Neural crest cell (in vitro differentiated cells): ENCODE measurements around the gene MTMR3. TPM values are rescaled to one million over a fixed set of nuclear protein-coding genes. Genes with fewer than 3 reads are reported as not detected.

Source experiments
- DNase-seq: peaks from one replicate; pipeline ENCODE4 v3.0.0; 2021; ENCODE audit warnings: low read depth, mixed read lengths, low spot score
- H3K27ac Mint-ChIP-seq: one replicate; pipeline ENCODE4 v1.8.0; 2021; ENCODE audit warnings: mild to moderate bottlenecking, mixed read lengths; ENCODE audit not compliant: unreplicated experiment
- H3K27me3 Mint-ChIP-seq: 2 replicates; pipeline ENCODE4 v1.8.0; 2021; ENCODE audit warnings: low read depth, mild to moderate bottlenecking, mixed read lengths
- H3K36me3 Mint-ChIP-seq: 2 replicates; pipeline ENCODE4 v1.8.0; 2021; ENCODE audit warnings: low read depth, mild to moderate bottlenecking, mixed read lengths
- H3K4me1 Mint-ChIP-seq: 2 replicates; pipeline ENCODE4 v1.8.0; 2021; ENCODE audit warnings: mixed read lengths
- H3K4me3 Mint-ChIP-seq: one replicate; pipeline ENCODE4 v1.8.0; 2021; ENCODE audit warnings: mild to moderate bottlenecking, mixed read lengths
- H3K9me3 Mint-ChIP-seq: 2 replicates; pipeline ENCODE4 v1.8.0; 2021; ENCODE audit warnings: mixed read lengths
- CTCF ChIP-seq: fragments of 200-600 bp; sonication (generic); conservative IDR thresholded peaks from 2 replicates; pipeline ENCODE4 v1.5.0; 2021; ENCODE audit warnings: antibody characterized with exemption, mild to moderate bottlenecking
- total RNA-seq: library from RNA; stranded (reverse); gene quantifications from 2 replicates; pipeline ENCODE4 v1.2.1, GENCODE V29; 2021

The MTMR3 gene
- total RNA-seq, 1 donor from 2014 or later, result 35.3 TPM

GRCh38 chr22:30021338-30021737 lies 138.4 kb downstream of the MTMR3 start:
- TF ChIP-seq CTCF, result no peak
- Mint-ChIP-seq H3K9me3 (no peaks in the 10 kb centered on the region), H3K36me3 (peaks cover 14% of the 10 kb centered on the region), H3K4me3 (no peak overlapping the region), H3K4me1 (no peaks in the 10 kb centered on the region), H3K27ac (no peak overlapping the region), H3K27me3 (no peaks in the 10 kb centered on the region)
- DNase-seq, result no peak

- H3K36me3 Mint-ChIP-seq, result peaks cover 14% of the 10 kb centered on the region
- no peak overlapping the region for H3K4me3 Mint-ChIP-seq
- H3K4me1 Mint-ChIP-seq, result no peaks in the 10 kb centered on the region
- peak overlapping the region; percentile 87 for H3K27ac Mint-ChIP-seq
- DNase-seq, result no peak
- no peak for TF ChIP-seq CTCF
- no peaks in the 10 kb centered on the region for H3K9me3 Mint-ChIP-seq
- H3K27me3 Mint-ChIP-seq, result no peaks in the 10 kb centered on the region
These were observed 139.1 kb downstream of the MTMR3 start for GRCh38 chr22:30021881-30022619.

- TF ChIP-seq CTCF, result no peak
- no peak overlapping the region for H3K4me3 Mint-ChIP-seq
- no peaks in the 10 kb centered on the region for H3K4me1 Mint-ChIP-seq
- H3K27ac Mint-ChIP-seq, result no peak overlapping the region
- DNase-seq, result no peak
- H3K27me3 Mint-ChIP-seq, result no peaks in the 10 kb centered on the region
- H3K36me3 Mint-ChIP-seq, result peaks cover 13% of the 10 kb centered on the region
- no peaks in the 10 kb centered on the region for H3K9me3 Mint-ChIP-seq
These were observed 140.2 kb downstream of the MTMR3 start for GRCh38 chr22:30023099-30023660.

- Mint-ChIP-seq H3K4me3 (no peak overlapping the region), H3K36me3 (peaks cover 11% of the 10 kb centered on the region)
These were observed 141.3 kb downstream of the MTMR3 start for GRCh38 chr22:30024231-30024630.

GRCh38 chr22:30025221-30025620 lies 142.2 kb downstream of the MTMR3 start:
- no peak for TF ChIP-seq CTCF
- no peaks in the 10 kb centered on the region for H3K27me3 Mint-ChIP-seq
- peaks cover 8% of the 10 kb centered on the region for H3K36me3 Mint-ChIP-seq
- H3K4me3 Mint-ChIP-seq, result no peak overlapping the region
- H3K4me1 Mint-ChIP-seq, result no peaks in the 10 kb centered on the region
- H3K9me3 Mint-ChIP-seq, result no peaks in the 10 kb centered on the region
- H3K27ac Mint-ChIP-seq, result no peak overlapping the region
- DNase-seq, result no peak

More at GRCh38 chr22:30024231-30024630, 141.3 kb downstream of the MTMR3 start:
- no peak overlapping the region for H3K27ac Mint-ChIP-seq
- H3K27me3 Mint-ChIP-seq, result no peaks in the 10 kb centered on the region
- no peak for TF ChIP-seq CTCF
- H3K9me3 Mint-ChIP-seq, result no peaks in the 10 kb centered on the region
- no peaks in the 10 kb centered on the region for H3K4me1 Mint-ChIP-seq
- no peak for DNase-seq
